K562 (cell line): Measurements from ENCODE around the gene NTF4. TPM values are rescaled to one million over a fixed set of nuclear protein-coding genes. Genes with fewer than 3 reads are reported as not detected.

Source experiments
- ATAC-seq: fragments of 200-7000 bp; cut with Tn5 transposase; 3 replicates; pipeline ENCODE4 v1.9.1; 2020; ENCODE audit warnings: moderate library complexity
- BruUV-seq: library from RNA; stranded (reverse); fragments of 400-500 nt; replicated peaks from 2 replicates; lab custom pipeline; 2021; lab: Mats Ljungman, UMichigan
- CTCF ChIA-PET: fragments of 300-600 bp; formaldehyde crosslinking; extraction: SDS; loops from one replicate; lab custom pipeline; 2021; ENCODE audit warnings: low intra/inter-chr PET ratio; lab: Yijun Ruan, JAX
- POLR2A ChIA-PET: fragments of 300-600, 350-650 bp; sonication (Branson Sonifier 250); formaldehyde crosslinking; extraction: SDS; loops from one replicate; lab custom pipeline; 2021; ENCODE audit warnings: antibody characterized with exemption, inconsistent platforms; lab: Yijun Ruan, JAX
- DNase-seq, 4 experiments: peaks; one replicate each; pipeline versions ENCODE4 v3.0.0 to v3.0.0-alpha.2; 2011 to 2018; ENCODE audit warnings: low spot score in 3 of 4, mixed read lengths in 3 of 4; ENCODE audit errors: extremely low read depth in 1 of 4
- FAIRE-seq: peaks from 2 replicates; lab custom pipeline; 2011; peaks lifted over from hg19 to GRCh38; lab: Jason Lieb, UNC
- H2AFZ ChIP-seq: 2 replicates; pipeline ENCODE4 v1.6.0; 2011; ENCODE audit warnings: low read depth, low read length, control low read depth, inconsistent platforms
- H3K27ac ChIP-seq: fragments of 200-600 bp; 3 replicates; pipeline ENCODE4 v1.8.0; 2011; ENCODE audit warnings: low read depth, mild to moderate bottlenecking, control low read depth, inconsistent platforms, low read length, moderate library complexity, mixed read lengths; ENCODE audit errors: extremely low read depth
- H3K27me3 ChIP-seq, 2 experiments: fragments of 300-600 bp in 1 of 2; 2 replicates in 1 of 2; 3 replicates in 1 of 2; pipeline versions ENCODE4 v1.6.0 to v1.8.0; 2011; ENCODE audit warnings: inconsistent platforms in 2 of 2, low read length in 2 of 2, mild to moderate bottlenecking in 1 of 2, mixed read lengths in 1 of 2, moderate library complexity in 1 of 2; ENCODE audit not compliant: control insufficient read depth in 2 of 2, insufficient read depth in 2 of 2
- H3K36me3 ChIP-seq: fragments of 300-600 bp; 3 replicates; pipeline ENCODE4 v1.8.0; 2011; ENCODE audit warnings: mild to moderate bottlenecking, low read length, inconsistent platforms; ENCODE audit not compliant: control insufficient read depth, insufficient read depth
- H3K4me1 ChIP-seq, 2 experiments: fragments of 200-600 bp in 1 of 2; replicated peaks in 1 of 2; 2 replicates in 1 of 2; 3 replicates in 1 of 2; pipeline versions ENCODE4 v1.5.1 to v1.8.0; 2011; ENCODE audit warnings: inconsistent platforms in 2 of 2, low read length in 2 of 2, mild to moderate bottlenecking in 1 of 2, mixed read lengths in 1 of 2, moderate library complexity in 1 of 2; ENCODE audit not compliant: control insufficient read depth in 2 of 2, insufficient read depth in 2 of 2
- H3K4me2 ChIP-seq: 2 replicates; pipeline ENCODE4 v1.6.1; 2011; ENCODE audit warnings: low read length, control low read depth, inconsistent platforms, mixed read lengths; ENCODE audit not compliant: insufficient read depth
- H3K4me3 ChIP-seq: fragments of 200-600 bp; sonication (generic), shearing (Covaris generic); 2 replicates; pipeline ENCODE4 v1.5.1; 2016; ENCODE audit warnings: control low read depth, inconsistent platforms
- H3K79me2 ChIP-seq: fragments of 200-600 bp; 3 replicates; pipeline ENCODE4 v1.8.0; 2011; ENCODE audit warnings: low read length, inconsistent platforms; ENCODE audit not compliant: control insufficient read depth, insufficient read depth
- H3K9ac ChIP-seq, 2 experiments: 2 replicates each; pipeline versions ENCODE4 v1.6.0 to v1.6.1; 2011; ENCODE audit warnings: low read depth in 2 of 2, low read length in 2 of 2, control low read depth in 1 of 2, inconsistent platforms in 1 of 2, mild to moderate bottlenecking in 1 of 2, mixed read lengths in 1 of 2; ENCODE audit not compliant: insufficient read depth in 1 of 2
- H3K9me1 ChIP-seq: one replicate; pipeline ENCODE4 v1.6.0; 2011; ENCODE audit warnings: inconsistent platforms, mild to moderate bottlenecking, low read length, moderate library complexity; ENCODE audit not compliant: control insufficient read depth, insufficient read depth
- H3K9me3 ChIP-seq: replicated peaks from 2 replicates; pipeline ENCODE4 v1.5.1; 2011; ENCODE audit warnings: low read depth, low read length, inconsistent platforms; ENCODE audit not compliant: control insufficient read depth, insufficient read depth
- H4K20me1 ChIP-seq: replicated peaks from 2 replicates; pipeline ENCODE4 v1.6.1; 2011; ENCODE audit warnings: low read length, inconsistent platforms, mixed read lengths; ENCODE audit not compliant: control insufficient read depth, insufficient read depth
- FOXP4 ChIP-seq: sonication (generic); formaldehyde crosslinking; IDR thresholded peaks from 2 replicates; pipeline ENCODE4 v1.8.0; 2022; ENCODE audit warnings: mild to moderate bottlenecking, missing genetic modification reagents, borderline replicate concordance
- POLR2G ChIP-seq: fragments of 200-400 bp; formaldehyde crosslinking; IDR thresholded peaks from 2 replicates; pipeline ENCODE4 v1.6.1; 2017; ENCODE audit warnings: low read depth, mild to moderate bottlenecking, antibody characterized with exemption, low read length, moderate library complexity
- RBFOX2 ChIP-seq: fragments of 200-400 bp; formaldehyde crosslinking; IDR thresholded peaks from 2 replicates; pipeline ENCODE4 v1.6.1; 2017; ENCODE audit warnings: low read depth, mild to moderate bottlenecking, low read length, moderate library complexity
- WGBS: fragments of 100-300 bp; shearing (Covaris generic); methylation state at CpG from one replicate; pipeline ENCODE4 v1.1.6; 2016; ENCODE audit warnings: low coverage, mixed read lengths; ENCODE audit not compliant: insufficient coverage; ENCODE audit errors: missing lambda C conversion rate; 5-methylcytosine and 5-hydroxymethylcytosine counted together
- in situ Hi-C: fragments of 300-500 bp; cut with MboI; formaldehyde crosslinking; loops from 4 replicates; pipeline ENCODE4 v1.15.0; 2018; ENCODE audit warnings: inconsistent platforms, mixed read lengths
- intact Hi-C: fragments of 100-400 bp; cut with micrococcal nuclease; formaldehyde crosslinking; loops from 2 replicates; pipeline ENCODE4 v1.14.2; 2022
- polyA plus RNA-seq, 8 experiments: library from polyadenylated mRNA; depleted of rRNA in 4 of 8; stranded (reverse) in 5 of 8; unstranded in 3 of 8; fragments of >200 nt; fragmentation: Nextera tagmentation in 2 of 8; fragmentation: Illumina TruSeq in 1 of 8; extraction: Ambion mirVana in 2 of 8; extraction: Trizol in 1 of 8; gene quantifications; 2 replicates each; pipeline versions ENCODE4 v1.2.1 to v1.2.3, GENCODE V29; 2011 to 2014; ENCODE audit warnings: inconsistent platforms in 1 of 8, missing spikeins in 1 of 8
- total RNA-seq, 7 experiments: library from RNA; depleted of rRNA in 6 of 7; stranded (reverse); fragments of >200 nt in 6 of 7; fragmentation: Illumina TruSeq in 2 of 7; extraction: Trizol in 2 of 7; gene quantifications; 2 replicates each; pipeline versions ENCODE4 v1.2.1 to v1.2.3, GENCODE V29; 2011 to 2021; ENCODE audit warnings: low replicate concordance in 1 of 7

Gene NTF4
- total and polyA plus RNA-seq, 9 of the 15 experiments (the other 6 are each of a cell fraction or from before 2014, with no cell fraction given) = not detected

- ChIA-PET CTCF (no interaction called here), POLR2A (interaction anchor here (0.5 to 2.4 kb wide), 11 partner anchors 8 to 1127 kb away, joined by 3 to 14 read pairs (median 3); no protein-coding TSS in a partner anchor)
- 90% methylated on average over 22 of the region's 23 CpGs for WGBS
- H3K4me1 ChIP-seq = no peaks in the 10 kb centered on the region; a peak in 2 of 5 replicates
- H3K27ac ChIP-seq = no peak overlapping the region
- H3K4me3 ChIP-seq = no peak overlapping the region
- in situ Hi-C loops (loop anchor here (5.0 kb wide), 1 partner anchor 98 kb away; no protein-coding TSS in a partner anchor), intact Hi-C loops (no loop called here)
- H3K79me2 ChIP-seq = peaks cover 73% of the 10 kb centered on the region
- no peak for TF ChIP-seq FOXP4
- TF ChIP-seq RBFOX2 = peak; percentile 62
- TF ChIP-seq POLR2G = peak; percentile 54
- DNase-seq = no peak
- no peaks in the 10 kb centered on the region for H3K9me3 ChIP-seq
- no peak for ATAC-seq
- peaks cover 100% of the 10 kb centered on the region for H3K36me3 ChIP-seq
- no peaks in the 10 kb centered on the region for H3K9me1 ChIP-seq
- H3K9ac ChIP-seq = no peak overlapping the region
- no peak overlapping the region for H2AFZ ChIP-seq
- peaks cover 29% of the 10 kb centered on the region for H4K20me1 ChIP-seq
- H3K4me2 ChIP-seq = no peak overlapping the region
- BruUV-seq = no TSS peak
- no peak for FAIRE-seq
- H3K27me3 ChIP-seq = no peaks in the 10 kb centered on the region
Measured at GRCh38 chr19:49094505-49095482, 30.2 kb upstream of the NTF4 start.
